ENCODE measurements around the gene MAEL. TPM values are rescaled to one million over a fixed set of nuclear protein-coding genes. Genes with fewer than 3 reads are reported as not detected.

MAEL gene
- total RNA-seq, 4 donors from 2014 or later: not detected

GRCh38 chr1:167065471-167065870 is 76.4 kb downstream of the MAEL start:
- Histone ChIP-seq H3K9me3 (no peaks in the 10 kb centered on the region), H3K27ac (no peak overlapping the region), H3K4me3 (no peak overlapping the region), H3K4me1 (peaks cover 0 to 5% of the 10 kb centered on the region in 2 donors), H3K36me3 (no peaks in the 10 kb centered on the region), H3K27me3 (no peaks in the 10 kb centered on the region)
- in situ Hi-C loops (cut with MboI; ENCODE audit: low sequenced_read_pairs in 4 of 4): loop anchor here (5.0 to 25.0 kb wide), 9 partner anchors 59 to 622 kb away; no protein-coding TSS in a partner anchor
- TF ChIP-seq CTCF (IDR thresholded peaks at IDR 0.05 in 4 of 5, conservative IDR thresholded peaks at IDR 0.05 in 1 of 5): no peak
- no peak for TF ChIP-seq POLR2A (IDR thresholded peaks at IDR 0.05)
- intact Hi-C loops (cut with DNase I; ENCODE audit: low total_unique reads): loop anchor here (5.0 kb wide), 1 partner anchor 467 kb away; no protein-coding TSS in a partner anchor
- no peak for DNase-seq
- no peak for ATAC-seq

GRCh38 chr1:167066333-167067122 is 77.4 kb downstream of the MAEL start:
- in situ Hi-C loops (cut with MboI; ENCODE audit: low sequenced_read_pairs in 4 of 4): loop anchor here (5.0 to 25.0 kb wide), 9 partner anchors 58 to 621 kb away; no protein-coding TSS in a partner anchor

GRCh38 chr1:167067904-167068303 is 78.8 kb downstream of the MAEL start:
- no peaks in the 10 kb centered on the region for H3K36me3 ChIP-seq
- peaks cover 0 to 5% of the 10 kb centered on the region in 2 donors for H3K4me1 ChIP-seq
- H3K4me3 ChIP-seq: no peak overlapping the region
- TF ChIP-seq POLR2A (IDR thresholded peaks at IDR 0.05) (no peak), CTCF (IDR thresholded peaks at IDR 0.05 in 4 of 5, conservative IDR thresholded peaks at IDR 0.05 in 1 of 5) (no peak)
- DNase-seq (no peak), ATAC-seq (no peak)
- intact Hi-C loops (cut with DNase I; ENCODE audit: low total_unique reads): loop anchor here (2.0 to 5.0 kb wide), 2 partner anchors 61 to 464 kb away; no protein-coding TSS in a partner anchor
- in situ Hi-C loops (cut with MboI; ENCODE audit: low sequenced_read_pairs in 4 of 4): loop anchor here (5.0 to 25.0 kb wide), 9 partner anchors 57 to 619 kb away; no protein-coding TSS in a partner anchor
- no peak overlapping the region for H3K27ac ChIP-seq
- H3K27me3 ChIP-seq: no peaks in the 10 kb centered on the region
- H3K9me3 ChIP-seq: no peaks in the 10 kb centered on the region

More at GRCh38 chr1:167066333-167067122, 77.4 kb downstream of the MAEL start:
- Histone ChIP-seq H3K9me3 (no peaks in the 10 kb centered on the region), H3K36me3 (no peaks in the 10 kb centered on the region), H3K4me3 (peak overlapping the region; percentile 36 to 70 (median 42)), H3K27me3 (no peaks in the 10 kb centered on the region), H3K27ac (no peak overlapping the region), H3K4me1 (peaks cover 0 to 5% of the 10 kb centered on the region in 2 donors)
- DNase-seq: peak; percentile 56 to 68
- TF ChIP-seq POLR2A (IDR thresholded peaks at IDR 0.05) (no peak), CTCF (IDR thresholded peaks at IDR 0.05 in 4 of 5, conservative IDR thresholded peaks at IDR 0.05 in 1 of 5) (peak; percentile 93 to 98 (median 96))
- intact Hi-C loops (cut with DNase I; ENCODE audit: low total_unique reads): loop anchor here (1.0 to 5.0 kb wide), 4 partner anchors 62 to 466 kb away; partner anchors contain the start of gene POU2F1
- peak; percentile 85 to 96 for ATAC-seq

- Histone ChIP-seq H3K4me1 (peaks cover 0 to 5% of the 10 kb centered on the region in 2 donors), H3K27me3 (no peaks in the 10 kb centered on the region), H3K9me3 (no peaks in the 10 kb centered on the region), H3K36me3 (no peaks in the 10 kb centered on the region), H3K4me3 (no peak overlapping the region), H3K27ac (no peak overlapping the region)
- DNase-seq: no peak
- in situ Hi-C loops (cut with MboI; ENCODE audit: low sequenced_read_pairs in 4 of 4) (loop anchor here (5.0 to 25.0 kb wide), 9 partner anchors 56 to 619 kb away; no protein-coding TSS in a partner anchor), intact Hi-C loops (cut with DNase I; ENCODE audit: low total_unique reads) (loop anchor here (5.0 kb wide), 1 partner anchor 464 kb away; no protein-coding TSS in a partner anchor)
- TF ChIP-seq CTCF (IDR thresholded peaks at IDR 0.05 in 4 of 5, conservative IDR thresholded peaks at IDR 0.05 in 1 of 5): no peak
- no peak for TF ChIP-seq POLR2A (IDR thresholded peaks at IDR 0.05)
- ATAC-seq: no peak
Observed at GRCh38 chr1:167068761-167069160, 79.7 kb downstream of the MAEL start.

Data from gastrocnemius medialis (tissue), 4 donors.